Hepatocyte (in vitro differentiated cells): ENCODE data around the gene PGC. TPM values are rescaled to one million over a fixed set of nuclear protein-coding genes. Genes with fewer than 3 reads are reported as not detected.

ENCODE experiments used
- DNase-seq: peaks from one replicate; pipeline ENCODE4 v3.0.0-alpha.2; 2016; ENCODE audit warnings: low spot score
- H2AFZ ChIP-seq: fragments of 200-600 bp; sonication (generic); 2 replicates; pipeline ENCODE4 v1.6.0; 2016; ENCODE audit warnings: antibody characterized with exemption, mild to moderate bottlenecking
- H3K27ac ChIP-seq: fragments of 200-600 bp; sonication (generic); 2 replicates; pipeline ENCODE4 v1.5.1; 2016; ENCODE audit warnings: mild to moderate bottlenecking
- H3K27me3 ChIP-seq: fragments of 200-600 bp; sonication (generic); 2 replicates; pipeline ENCODE4 v1.6.1; 2016
- H3K36me3 ChIP-seq: fragments of 200-600 bp; sonication (generic); replicated peaks from 2 replicates; pipeline ENCODE4 v1.5.1; 2016; ENCODE audit warnings: low read depth; ENCODE audit not compliant: insufficient read depth
- H3K4me1 ChIP-seq: fragments of 200-600 bp; sonication (generic); 2 replicates; pipeline ENCODE4 v1.5.1; 2016; ENCODE audit warnings: mild to moderate bottlenecking, moderate library complexity; ENCODE audit not compliant: insufficient read depth
- H3K4me2 ChIP-seq: fragments of 200-600 bp; sonication (generic); 2 replicates; pipeline ENCODE4 v1.6.0; 2016
- H3K4me3 ChIP-seq: fragments of 200-600 bp; sonication (generic); 2 replicates; pipeline ENCODE4 v1.5.1; 2016; ENCODE audit warnings: mild to moderate bottlenecking
- H3K79me2 ChIP-seq: fragments of 200-600 bp; sonication (generic); 2 replicates; pipeline ENCODE4 v1.6.0; 2017; ENCODE audit warnings: mild to moderate bottlenecking
- H3K9me2 ChIP-seq: fragments of 200-600 bp; sonication (generic); replicated peaks from 2 replicates; pipeline ENCODE4 v1.6.0; 2017; ENCODE audit warnings: mild to moderate bottlenecking; ENCODE audit not compliant: insufficient read depth
- H3K9me3 ChIP-seq: fragments of 200-600 bp; sonication (generic); 2 replicates; pipeline ENCODE4 v1.5.1; 2016; ENCODE audit warnings: low read depth, mild to moderate bottlenecking
- H4K20me1 ChIP-seq: fragments of 200-600 bp; sonication (generic); 2 replicates; pipeline ENCODE4 v1.6.0; 2016; ENCODE audit warnings: mild to moderate bottlenecking; ENCODE audit not compliant: insufficient read depth, poor library complexity, severe bottlenecking
- EZH2 ChIP-seq: fragments of 200-600 bp; sonication (generic); IDR thresholded peaks from 2 replicates; pipeline ENCODE4 v1.6.1; 2016; ENCODE audit warnings: antibody characterized with exemption, mild to moderate bottlenecking, borderline replicate concordance
- EZH2phosphoT487 ChIP-seq: fragments of 200-600 bp; sonication (generic); IDR thresholded peaks from one replicate; pipeline ENCODE4 v1.6.1; 2018; ENCODE audit warnings: antibody characterized with exemption, mild to moderate bottlenecking, low read depth, moderate library complexity; ENCODE audit not compliant: unreplicated experiment, severe bottlenecking
- WGBS: methylation state at CpG from one replicate; pipeline ENCODE4 v1.1.6; 2016; ENCODE audit warnings: low lambda C conversion rate; ENCODE audit errors: missing lambda C conversion rate; 5-methylcytosine and 5-hydroxymethylcytosine counted together
- polyA plus RNA-seq: library from polyadenylated mRNA; unstranded; fragments of >200 nt; fragmentation: Nextera tagmentation; extraction: Ambion mirVana; gene quantifications from 2 replicates; pipeline ENCODE4 v1.2.1, GENCODE V29; 2016
- total RNA-seq: library from RNA; depleted of rRNA; stranded (reverse); fragments of >200 nt; gene quantifications from 2 replicates; pipeline ENCODE4 v1.2.3, GENCODE V29; 2014
- TF ChIP-seq, protein P1 (sequence below): fragments of 200-600 bp; sonication (generic); IDR thresholded peaks from 2 replicates; pipeline ENCODE4 v1.5.1; 2016; ENCODE audit warnings: antibody characterized with exemption, mild to moderate bottlenecking; ENCODE audit not compliant: poor library complexity

Gene PGC
- total and polyA plus RNA-seq, 2 experiments from 2014 or later, result 109 to 114 TPM

GRCh38 chr6:41719436-41720261 lies 27.5 kb downstream of the PGC start:
- H3K36me3 ChIP-seq, result no peaks in the 10 kb centered on the region
- H4K20me1 ChIP-seq, result no peaks in the 10 kb centered on the region
- H3K9me2 ChIP-seq, result no peaks in the 10 kb centered on the region
- TF ChIP-seq EZH2phosphoT487, result no peak
- TF ChIP-seq EZH2, result no peak
- TF ChIP-seq, protein P1, sequence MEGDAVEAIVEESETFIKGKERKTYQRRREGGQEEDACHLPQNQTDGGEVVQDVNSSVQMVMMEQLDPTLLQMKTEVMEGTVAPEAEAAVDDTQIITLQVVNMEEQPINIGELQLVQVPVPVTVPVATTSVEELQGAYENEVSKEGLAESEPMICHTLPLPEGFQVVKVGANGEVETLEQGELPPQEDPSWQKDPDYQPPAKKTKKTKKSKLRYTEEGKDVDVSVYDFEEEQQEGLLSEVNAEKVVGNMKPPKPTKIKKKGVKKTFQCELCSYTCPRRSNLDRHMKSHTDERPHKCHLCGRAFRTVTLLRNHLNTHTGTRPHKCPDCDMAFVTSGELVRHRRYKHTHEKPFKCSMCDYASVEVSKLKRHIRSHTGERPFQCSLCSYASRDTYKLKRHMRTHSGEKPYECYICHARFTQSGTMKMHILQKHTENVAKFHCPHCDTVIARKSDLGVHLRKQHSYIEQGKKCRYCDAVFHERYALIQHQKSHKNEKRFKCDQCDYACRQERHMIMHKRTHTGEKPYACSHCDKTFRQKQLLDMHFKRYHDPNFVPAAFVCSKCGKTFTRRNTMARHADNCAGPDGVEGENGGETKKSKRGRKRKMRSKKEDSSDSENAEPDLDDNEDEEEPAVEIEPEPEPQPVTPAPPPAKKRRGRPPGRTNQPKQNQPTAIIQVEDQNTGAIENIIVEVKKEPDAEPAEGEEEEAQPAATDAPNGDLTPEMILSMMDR, result no peak
- no peak overlapping the region for H3K27ac ChIP-seq
- H3K9me3 ChIP-seq, result no peaks in the 10 kb centered on the region
- H3K4me1 ChIP-seq, result peaks cover 37% of the 10 kb centered on the region
- no peaks in the 10 kb centered on the region for H3K27me3 ChIP-seq
- no peak overlapping the region for H2AFZ ChIP-seq
- peaks cover 62% of the 10 kb centered on the region for H3K79me2 ChIP-seq
- peak overlapping the region; percentile 12 for H3K4me2 ChIP-seq
- WGBS, result 87% methylated on average over 7 of the region's 7 CpGs
- no peak overlapping the region for H3K4me3 ChIP-seq
- DNase-seq, result no peak

- 77% methylated on average over 5 of the region's 5 CpGs for WGBS
- H3K9me2 ChIP-seq, result no peaks in the 10 kb centered on the region
- no peak overlapping the region for H3K4me2 ChIP-seq
- no peaks in the 10 kb centered on the region for H3K36me3 ChIP-seq
- peaks cover 62% of the 10 kb centered on the region for H3K79me2 ChIP-seq
- DNase-seq, result no peak
- no peaks in the 10 kb centered on the region for H3K27me3 ChIP-seq
- no peak overlapping the region for H3K27ac ChIP-seq
- no peak overlapping the region for H2AFZ ChIP-seq
- TF ChIP-seq EZH2 (no peak), EZH2phosphoT487 (no peak)
- TF ChIP-seq, protein P1, result no peak
- H3K4me1 ChIP-seq, result peaks cover 28% of the 10 kb centered on the region
- no peaks in the 10 kb centered on the region for H4K20me1 ChIP-seq
- H3K9me3 ChIP-seq, result no peaks in the 10 kb centered on the region
- no peak overlapping the region for H3K4me3 ChIP-seq
These were observed 28.4 kb downstream of the PGC start for GRCh38 chr6:41718828-41719227.

- H3K9me2 ChIP-seq, result no peaks in the 10 kb centered on the region
- TF ChIP-seq EZH2phosphoT487, result no peak
- TF ChIP-seq, protein P1, result no peak
- no peak for TF ChIP-seq EZH2
- WGBS, result 77% methylated on average over 1 of the region's 1 CpG
- H3K9me3 ChIP-seq, result no peaks in the 10 kb centered on the region
- DNase-seq, result no peak
- H3K27me3 ChIP-seq, result no peaks in the 10 kb centered on the region
- no peak overlapping the region for H2AFZ ChIP-seq
- peak overlapping the region; percentile 30 for H3K4me2 ChIP-seq
- no peak overlapping the region for H3K4me3 ChIP-seq
- H4K20me1 ChIP-seq, result peaks cover 4% of the 10 kb centered on the region
- peaks cover 24% of the 10 kb centered on the region for H3K4me1 ChIP-seq
- H3K27ac ChIP-seq, result no peak overlapping the region
- H3K36me3 ChIP-seq, result no peaks in the 10 kb centered on the region
- H3K79me2 ChIP-seq, result peaks cover 59% of the 10 kb centered on the region
These were observed 29.8 kb downstream of the PGC start for GRCh38 chr6:41717392-41717736.
